Effector memory CD8-positive, alpha-beta T cell (primary cell): ENCODE results near the gene EIF2B5.
A peak's percentile ranks its signal among the peaks of the same experiment; 100 is the strongest.

Source experiments
- ATAC-seq: fragments of 150-1000 bp; cut with Tn5 transposase; replicated peaks from 2 replicates; pipeline ENCODE4 v1.10.0; 2021; ENCODE audit warnings: mild to moderate bottlenecking, moderate library complexity
- DNase-seq, 3 experiments: peaks; one replicate each; pipeline ENCODE4 v3.0.0; 2021
- H3K27ac Mint-ChIP-seq, 2 donors: one replicate each; pipeline ENCODE4 v1.8.0; 2022; ENCODE audit warnings: mild to moderate bottlenecking in 2 of 2, mixed read lengths in 2 of 2, moderate library complexity in 2 of 2
- H3K27me3 Mint-ChIP-seq, 2 donors: one replicate each; pipeline ENCODE4 v1.8.0; 2022; ENCODE audit warnings: mixed read lengths in 2 of 2
- H3K36me3 Mint-ChIP-seq: one replicate; pipeline ENCODE4 v1.8.0; 2022; ENCODE audit warnings: mild to moderate bottlenecking, moderate library complexity, mixed read lengths; ENCODE audit not compliant: insufficient read depth
- H3K4me1 Mint-ChIP-seq, 2 donors: one replicate each; pipeline ENCODE4 v1.8.0; 2022; ENCODE audit warnings: low read depth in 2 of 2, mixed read lengths in 2 of 2
- H3K4me3 Mint-ChIP-seq, 2 donors: one replicate each; pipeline ENCODE4 v1.8.0; 2022; ENCODE audit warnings: mild to moderate bottlenecking in 2 of 2, mixed read lengths in 2 of 2, moderate library complexity in 2 of 2
- H3K9me3 Mint-ChIP-seq, 2 donors: one replicate each; pipeline ENCODE4 v1.8.0; 2022; ENCODE audit warnings: mixed read lengths in 2 of 2

EIF2B5 gene

DNA sequence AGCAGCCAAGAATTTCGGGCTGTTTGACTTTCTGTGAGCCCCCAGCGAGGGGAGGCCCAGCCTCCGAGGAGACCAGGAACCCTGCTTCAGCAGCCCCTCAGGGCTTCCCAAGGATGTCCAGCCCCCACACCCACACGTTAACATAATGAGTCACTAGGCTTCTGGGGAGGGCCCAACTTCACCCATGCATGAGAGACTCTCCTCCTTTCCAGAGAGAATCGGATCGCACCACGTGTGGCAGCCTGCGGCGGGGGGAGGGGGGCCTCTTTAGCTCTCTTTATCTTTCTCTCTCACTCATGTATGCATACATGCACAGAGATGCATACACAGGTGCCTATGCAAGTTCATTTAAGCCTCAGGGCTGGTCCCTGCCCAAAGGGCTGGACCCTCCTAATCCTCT is 36.4 kb downstream of the EIF2B5 start:
- H3K36me3 Mint-ChIP-seq = peaks cover 21% of the 10 kb centered on the region
- H3K27ac Mint-ChIP-seq = peak overlapping the region in 1 of 2 donors; percentile 47
- ATAC-seq (no peak), DNase-seq (no peak)
- no peaks in the 10 kb centered on the region for H3K27me3 Mint-ChIP-seq
- H3K4me3 Mint-ChIP-seq = no peak overlapping the region
- H3K4me1 Mint-ChIP-seq = peaks cover 11 to 12% of the 10 kb centered on the region in 2 donors
- H3K9me3 Mint-ChIP-seq = no peaks in the 10 kb centered on the region

DNA sequence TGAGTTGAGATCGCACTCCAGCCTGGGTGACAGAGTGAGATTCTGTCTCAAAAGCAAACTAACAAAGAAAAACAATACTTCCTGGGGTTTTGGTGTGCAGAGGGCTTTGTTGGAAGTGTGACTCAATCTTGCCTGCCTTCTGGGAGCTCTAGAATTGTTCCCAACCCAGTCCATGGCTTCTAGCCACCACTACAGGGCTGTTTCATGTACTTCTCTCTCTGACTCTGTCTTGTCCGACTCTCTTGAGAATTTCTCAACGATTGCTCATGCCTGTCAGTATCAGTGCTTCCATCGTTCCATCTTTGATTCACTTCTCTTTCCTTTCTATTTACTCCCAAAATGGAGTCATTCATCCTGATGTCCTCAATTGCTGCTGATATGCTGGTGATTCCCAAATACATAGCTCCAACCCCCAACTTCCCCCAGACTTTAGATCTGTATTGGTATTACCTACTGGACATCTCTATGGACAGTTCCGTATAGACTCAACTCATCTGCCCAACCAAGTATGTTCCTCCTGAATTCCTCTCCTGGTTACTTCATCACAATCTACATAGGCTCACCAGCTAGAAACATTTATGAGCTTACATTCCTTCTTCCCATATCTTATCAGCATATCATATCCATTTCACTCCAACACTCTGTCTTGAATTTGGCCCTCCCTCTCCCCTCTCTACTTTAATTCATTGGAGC is 37.7 kb downstream of the EIF2B5 start:
- Mint-ChIP-seq H3K27ac (no peak overlapping the region), H3K27me3 (no peaks in the 10 kb centered on the region), H3K36me3 (peaks cover 18% of the 10 kb centered on the region), H3K4me1 (peaks cover 17 to 20% of the 10 kb centered on the region in 2 donors), H3K4me3 (no peak overlapping the region), H3K9me3 (no peaks in the 10 kb centered on the region)
- ATAC-seq (no peak), DNase-seq (no peak)

DNA sequence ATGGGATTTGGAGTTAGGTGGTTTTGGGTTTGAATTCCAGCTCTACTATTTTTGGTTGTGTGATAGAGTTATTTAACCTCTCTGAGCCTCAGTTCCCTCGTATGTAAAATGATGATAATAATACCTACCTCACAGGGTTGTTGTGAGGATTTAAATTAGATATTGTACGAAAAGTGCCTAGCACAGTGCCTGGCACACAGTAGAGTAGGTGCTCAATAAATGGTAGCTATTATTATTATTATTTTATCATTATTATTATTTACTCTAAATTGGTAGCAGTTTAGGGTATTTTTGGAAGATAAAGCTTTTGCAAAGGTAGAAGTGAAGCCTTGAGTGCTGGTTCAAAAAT is 38.2 kb downstream of the EIF2B5 start:
- Mint-ChIP-seq H3K4me3 (no peak overlapping the region), H3K36me3 (peaks cover 16% of the 10 kb centered on the region), H3K9me3 (no peaks in the 10 kb centered on the region), H3K27me3 (no peaks in the 10 kb centered on the region), H3K4me1 (peaks cover 21 to 25% of the 10 kb centered on the region in 2 donors), H3K27ac (no peak overlapping the region)
- DNase-seq (no peak), ATAC-seq (no peak)

DNA sequence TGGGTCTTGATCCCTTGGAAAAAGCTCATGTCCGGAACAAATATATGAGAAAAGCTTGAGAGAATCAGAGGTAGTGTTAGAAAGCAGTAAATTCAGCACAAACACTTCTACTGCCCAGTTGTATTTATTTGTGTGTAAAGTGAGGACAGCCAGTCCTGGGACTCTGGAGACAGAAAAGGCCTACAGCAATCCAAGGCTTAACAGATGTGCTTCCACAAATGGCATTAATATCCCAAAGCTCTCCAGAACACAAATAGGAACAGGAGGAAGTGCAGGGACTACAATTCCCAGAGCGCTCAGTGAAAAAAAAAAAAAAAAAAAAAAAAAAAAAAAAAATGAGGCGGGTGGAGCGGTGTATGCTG is 39.1 kb downstream of the EIF2B5 start:
- ATAC-seq = peak; percentile 0

DNA sequence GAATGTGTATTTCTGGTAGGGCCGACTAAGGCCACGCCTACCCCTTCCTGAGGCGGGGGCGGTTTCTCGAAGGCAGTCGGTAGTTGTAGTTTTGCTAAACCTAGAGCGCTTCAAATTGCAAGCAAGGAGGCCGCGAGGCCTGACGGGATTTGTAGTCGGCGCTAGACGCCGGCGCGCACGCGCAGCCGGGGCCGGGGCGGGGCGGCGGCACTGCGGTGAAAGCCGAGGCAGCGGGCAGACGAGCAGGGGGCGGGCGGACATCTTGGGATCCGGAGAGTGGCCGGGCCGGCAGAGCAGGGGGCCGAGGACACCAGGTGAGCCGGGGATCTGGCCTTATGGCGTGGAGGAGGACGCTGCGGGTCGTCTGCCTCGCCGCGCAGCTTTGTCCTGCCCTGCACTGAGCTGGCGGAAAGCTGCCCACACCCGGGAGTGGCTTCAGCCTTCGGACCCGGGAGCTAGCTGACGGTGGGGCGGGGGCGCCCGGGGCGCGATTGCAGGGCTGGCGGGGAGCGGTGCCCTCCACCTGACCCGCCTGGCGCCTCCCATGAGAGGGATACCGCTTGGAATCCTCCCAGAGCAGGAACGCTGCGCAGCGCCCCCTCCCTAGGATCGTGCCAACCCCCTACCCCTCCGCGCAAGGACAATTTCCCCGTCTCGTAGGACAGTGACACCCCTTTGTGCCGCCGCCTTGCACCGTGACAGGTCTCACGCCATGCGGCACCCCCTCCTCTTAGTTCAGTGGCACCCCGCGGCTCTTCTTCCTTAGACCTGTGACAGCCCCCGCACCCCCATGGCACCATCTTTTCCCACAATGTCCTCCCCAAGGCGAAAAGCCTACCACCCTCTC is 39.7 kb downstream of the EIF2B5 start, which contains the start of gene AP2M1:
AP2M1 (plus strand) TSS at position 210 of the 847 bp plus-strand sequence. CDS start 2,139 bp downstream, outside the sequence.
- H3K27me3 Mint-ChIP-seq = no peaks in the 10 kb centered on the region
- ATAC-seq = peak; percentile 97
- peak; percentile 95 to 99 (median 98) for DNase-seq
- H3K4me1 Mint-ChIP-seq = peaks cover 21 to 27% of the 10 kb centered on the region in 2 donors
- H3K9me3 Mint-ChIP-seq = no peaks in the 10 kb centered on the region
- H3K4me3 Mint-ChIP-seq = peak within 1 kb of the TSS; percentile 96 to 97
- peak within 1 kb of the TSS; percentile 90 to 94 for H3K27ac Mint-ChIP-seq
- H3K36me3 Mint-ChIP-seq = peaks cover 29% of the 10 kb centered on the region

More for the DNA sequence above, 39.1 kb downstream of the EIF2B5 start:
- DNase-seq = no peak
- no peaks in the 10 kb centered on the region for H3K27me3 Mint-ChIP-seq
- peaks cover 21 to 27% of the 10 kb centered on the region in 2 donors for H3K4me1 Mint-ChIP-seq
- H3K36me3 Mint-ChIP-seq = peaks cover 23% of the 10 kb centered on the region
- peak overlapping the region; percentile 96 to 97 for H3K4me3 Mint-ChIP-seq
- no peaks in the 10 kb centered on the region for H3K9me3 Mint-ChIP-seq
- H3K27ac Mint-ChIP-seq = peak overlapping the region; percentile 90 to 94

DNA sequence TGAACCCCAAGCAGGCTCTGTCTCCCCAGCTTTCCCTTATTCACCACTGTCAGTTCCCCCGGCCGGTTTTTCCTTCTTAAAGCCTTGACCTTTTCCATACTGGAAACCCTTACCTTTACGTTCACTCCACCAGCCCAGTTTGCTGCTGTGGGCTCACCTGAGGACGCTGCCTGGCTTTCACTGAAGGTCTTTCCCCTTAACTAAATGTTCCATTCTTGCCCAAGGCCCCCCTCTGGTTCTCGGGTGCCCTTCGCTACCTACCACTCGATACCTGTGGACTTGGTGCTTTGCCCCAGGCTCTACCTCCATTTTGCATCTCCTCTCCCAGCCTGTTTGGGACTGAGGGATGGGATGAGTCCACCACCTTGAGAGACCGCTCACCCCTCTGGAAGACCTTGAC is 40.3 kb downstream of the EIF2B5 start:
- DNase-seq = no peak
- peaks cover 21 to 27% of the 10 kb centered on the region in 2 donors for H3K4me1 Mint-ChIP-seq
- H3K27ac Mint-ChIP-seq = peak overlapping the region; percentile 90 to 94
- no peaks in the 10 kb centered on the region for H3K27me3 Mint-ChIP-seq
- no peak for ATAC-seq
- peak overlapping the region; percentile 96 to 97 for H3K4me3 Mint-ChIP-seq
- peaks cover 33% of the 10 kb centered on the region for H3K36me3 Mint-ChIP-seq
- H3K9me3 Mint-ChIP-seq = no peaks in the 10 kb centered on the region

DNA sequence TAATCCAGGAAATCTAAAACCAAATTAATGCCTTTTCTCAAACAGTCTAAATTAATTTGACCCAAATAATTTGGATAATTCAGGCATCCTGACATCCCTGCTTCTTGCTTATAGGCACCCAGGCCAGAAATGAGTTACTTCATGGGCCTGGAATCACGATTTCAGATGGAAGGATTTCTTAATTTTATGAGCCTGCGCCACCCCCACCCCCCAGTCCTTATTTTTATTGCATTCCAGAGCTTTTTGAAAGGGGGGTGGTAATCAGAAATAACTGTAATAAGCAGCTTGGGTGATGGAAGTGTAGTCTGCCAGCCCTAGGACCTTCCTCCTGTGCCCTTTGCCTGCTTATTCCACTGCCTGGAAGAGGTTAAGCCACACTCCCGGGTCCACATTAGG is 40.8 kb downstream of the EIF2B5 start:
- no peaks in the 10 kb centered on the region for H3K27me3 Mint-ChIP-seq
- no peaks in the 10 kb centered on the region for H3K9me3 Mint-ChIP-seq
- ATAC-seq (no peak), DNase-seq (no peak)
- peaks cover 21 to 27% of the 10 kb centered on the region in 2 donors for H3K4me1 Mint-ChIP-seq
- H3K27ac Mint-ChIP-seq = peak overlapping the region; percentile 90 to 94
- peak overlapping the region; percentile 96 to 97 for H3K4me3 Mint-ChIP-seq
- H3K36me3 Mint-ChIP-seq = peaks cover 37% of the 10 kb centered on the region

DNA sequence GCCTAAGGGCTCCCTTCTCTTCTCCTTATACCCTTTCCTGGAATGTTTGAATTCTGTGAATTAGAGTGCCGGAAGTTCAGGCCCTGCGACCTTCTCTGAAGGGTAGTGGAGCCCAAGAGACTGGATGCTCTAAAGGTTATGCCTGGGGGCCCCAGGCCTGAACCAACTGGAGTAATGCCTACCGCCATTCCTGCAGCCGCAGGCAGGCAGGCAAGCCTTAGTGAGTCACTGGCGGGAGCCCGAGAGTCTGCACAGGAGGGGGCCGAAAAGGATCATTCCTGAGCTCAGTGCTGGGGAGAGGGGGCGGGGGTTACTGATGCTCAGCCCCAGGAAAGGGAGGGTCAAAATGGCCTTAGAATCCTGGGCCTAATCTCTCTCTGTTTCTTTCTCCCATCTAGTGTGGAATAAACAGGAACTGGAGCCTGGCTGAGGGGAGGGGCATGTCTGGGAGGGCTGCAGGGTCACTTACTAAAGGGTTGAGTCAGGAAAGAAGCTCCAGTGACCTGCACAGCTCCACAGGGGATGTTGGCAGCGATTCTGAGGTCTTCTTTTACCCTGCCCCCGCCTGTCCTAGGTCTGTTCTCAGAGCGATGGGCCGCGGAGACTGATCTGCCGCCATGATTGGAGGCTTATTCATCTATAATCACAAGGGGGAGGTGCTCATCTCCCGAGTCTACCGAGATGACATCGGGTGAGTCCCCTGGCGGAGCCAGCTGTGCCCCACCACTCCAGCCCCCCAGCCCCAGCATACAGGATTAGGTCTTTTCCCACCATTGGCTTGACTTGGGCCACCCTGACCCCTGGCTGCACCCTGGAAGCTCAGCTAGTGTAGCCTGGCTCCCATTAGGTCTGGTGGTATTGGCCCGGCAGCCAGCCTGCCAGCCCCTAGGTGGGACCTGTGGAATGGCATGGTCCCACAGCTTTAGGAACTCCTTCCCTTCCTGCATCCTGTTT is 41.5 kb downstream of the EIF2B5 start:
- Mint-ChIP-seq H3K27me3 (no peaks in the 10 kb centered on the region), H3K4me3 (peak overlapping the region; percentile 96 to 97), H3K4me1 (peaks cover 21 to 27% of the 10 kb centered on the region in 2 donors), H3K36me3 (peaks cover 39% of the 10 kb centered on the region), H3K27ac (peak overlapping the region in 1 of 2 donors; percentile 59), H3K9me3 (no peaks in the 10 kb centered on the region)
- DNase-seq (no peak), ATAC-seq (no peak)

DNA sequence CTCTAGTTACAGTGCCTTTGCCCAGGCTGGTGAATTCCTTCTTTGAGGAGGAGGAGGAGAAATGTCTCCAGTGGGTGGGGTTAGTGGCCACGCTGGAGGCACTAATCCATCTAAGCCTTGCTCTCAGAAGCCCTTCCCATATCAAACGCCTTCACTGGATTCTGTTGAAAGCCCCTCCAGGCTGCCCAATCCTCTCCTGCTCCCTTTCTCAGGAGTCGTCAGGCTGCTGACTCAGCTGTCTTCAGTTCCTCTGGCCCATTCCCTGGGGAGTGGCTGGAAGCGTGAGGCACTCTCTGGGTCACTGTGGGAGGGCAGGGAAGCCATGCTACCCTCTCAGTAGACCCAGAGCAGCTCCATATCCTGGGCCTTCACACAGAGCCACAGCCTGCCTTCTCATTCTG is 42.2 kb downstream of the EIF2B5 start:
- peaks cover 21 to 27% of the 10 kb centered on the region in 2 donors for H3K4me1 Mint-ChIP-seq
- H3K9me3 Mint-ChIP-seq = no peaks in the 10 kb centered on the region
- no peak overlapping the region for H3K4me3 Mint-ChIP-seq
- H3K27me3 Mint-ChIP-seq = no peaks in the 10 kb centered on the region
- ATAC-seq = no peak
- peaks cover 39% of the 10 kb centered on the region for H3K36me3 Mint-ChIP-seq
- no peak for DNase-seq
- no peak overlapping the region for H3K27ac Mint-ChIP-seq

DNA sequence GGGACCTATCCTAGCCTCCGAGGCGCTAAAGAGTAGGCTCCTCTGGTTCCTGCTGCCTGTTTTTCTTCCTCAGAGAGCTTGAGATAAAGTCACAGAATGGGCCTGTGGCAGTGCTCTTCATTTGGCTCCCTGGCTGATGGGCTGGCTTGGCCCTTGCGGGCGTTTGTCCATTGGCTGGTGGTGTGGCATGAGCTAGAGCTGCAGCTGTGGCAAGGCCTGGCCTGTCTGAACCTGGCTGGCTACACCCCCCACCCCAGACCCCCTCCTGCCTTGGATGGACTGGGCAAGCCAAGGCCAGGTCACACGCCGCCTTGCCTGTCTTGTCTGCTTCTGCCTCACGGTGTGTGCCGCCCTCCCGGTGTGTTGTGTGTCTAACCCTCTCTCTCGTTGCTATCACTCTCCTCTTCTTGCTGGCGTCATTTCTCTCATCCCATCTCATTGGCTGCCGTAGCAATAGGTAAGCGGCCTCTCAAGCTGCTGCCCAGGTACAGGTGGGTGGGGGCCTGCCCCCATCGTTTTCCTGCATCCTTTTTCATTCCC is 42.7 kb downstream of the EIF2B5 start:
- H3K4me1 Mint-ChIP-seq = peaks cover 21 to 27% of the 10 kb centered on the region in 2 donors
- no peak for DNase-seq
- peak overlapping the region in 1 of 2 donors; percentile 7 for H3K27ac Mint-ChIP-seq

DNA sequence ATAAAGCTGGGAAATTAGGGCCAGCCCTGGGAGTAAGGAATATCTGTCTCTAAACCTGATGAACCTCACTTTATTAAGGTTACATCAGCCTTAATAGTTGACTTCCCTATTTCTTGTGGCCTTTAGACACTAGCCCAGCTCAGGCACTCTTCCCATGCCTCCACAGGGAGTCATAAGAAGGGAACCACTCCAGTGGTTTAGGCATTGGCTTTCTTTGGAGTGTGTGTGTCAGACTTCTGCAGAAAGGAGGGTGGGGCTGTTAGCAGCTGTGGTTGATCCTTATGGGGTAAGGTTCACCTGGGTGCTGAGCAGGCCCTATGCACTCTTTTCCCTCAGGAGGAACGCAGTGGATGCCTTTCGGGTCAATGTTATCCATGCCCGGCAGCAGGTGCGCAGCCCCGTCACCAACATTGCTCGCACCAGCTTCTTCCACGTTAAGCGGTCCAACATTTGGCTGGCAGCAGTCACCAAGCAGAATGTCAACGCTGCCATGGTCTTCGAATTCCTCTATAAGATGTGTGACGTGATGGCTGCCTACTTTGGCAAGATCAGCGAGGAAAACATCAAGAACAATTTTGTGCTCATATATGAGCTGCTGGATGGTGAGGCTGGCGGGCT is 43.5 kb downstream of the EIF2B5 start:
- no peaks in the 10 kb centered on the region for H3K9me3 Mint-ChIP-seq
- ATAC-seq (no peak), DNase-seq (no peak)
- peaks cover 45% of the 10 kb centered on the region for H3K36me3 Mint-ChIP-seq
- H3K27me3 Mint-ChIP-seq = no peaks in the 10 kb centered on the region
- H3K4me1 Mint-ChIP-seq = peaks cover 21 to 27% of the 10 kb centered on the region in 2 donors
- H3K4me3 Mint-ChIP-seq = no peak overlapping the region
- H3K27ac Mint-ChIP-seq = peak overlapping the region in 1 of 2 donors; percentile 7

More for the DNA sequence above, 42.7 kb downstream of the EIF2B5 start:
- peaks cover 39% of the 10 kb centered on the region for H3K36me3 Mint-ChIP-seq
- no peaks in the 10 kb centered on the region for H3K27me3 Mint-ChIP-seq
- ATAC-seq = no peak
- H3K4me3 Mint-ChIP-seq = no peak overlapping the region
- H3K9me3 Mint-ChIP-seq = no peaks in the 10 kb centered on the region

DNA sequence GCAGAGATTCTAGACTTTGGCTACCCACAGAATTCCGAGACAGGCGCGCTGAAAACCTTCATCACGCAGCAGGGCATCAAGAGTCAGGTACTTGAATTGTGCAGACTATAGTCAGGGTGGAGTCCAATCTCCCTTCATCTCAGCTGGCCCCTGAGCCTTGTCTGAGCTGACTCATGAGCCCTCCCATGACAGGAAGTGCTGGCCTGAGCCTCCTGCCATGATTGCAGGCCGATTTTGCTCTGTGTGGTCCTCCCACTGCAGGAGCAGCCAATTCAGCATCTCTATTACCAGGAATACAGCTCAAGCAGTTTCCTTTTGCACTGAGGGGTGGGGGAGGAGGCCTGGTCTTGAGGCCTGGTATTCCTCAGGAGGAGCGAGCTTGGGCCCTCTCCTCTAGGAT is 45.0 kb downstream of the EIF2B5 start:
- ATAC-seq = no peak
- H3K36me3 Mint-ChIP-seq = peaks cover 43% of the 10 kb centered on the region
- peaks cover 24 to 29% of the 10 kb centered on the region in 2 donors for H3K4me1 Mint-ChIP-seq
- H3K4me3 Mint-ChIP-seq = no peak overlapping the region
- no peaks in the 10 kb centered on the region for H3K27me3 Mint-ChIP-seq
- peak overlapping the region in 1 of 2 donors; percentile 35 for H3K27ac Mint-ChIP-seq
- DNase-seq = no peak
- H3K9me3 Mint-ChIP-seq = no peaks in the 10 kb centered on the region
